K562 (cell line): ENCODE results near the gene DPM2. TPM values are rescaled to one million over a fixed set of nuclear protein-coding genes. Genes with fewer than 3 reads are reported as not detected.

ENCODE experiments used
- ARID3A ChIP-seq: IDR thresholded peaks from 2 replicates; pipeline ENCODE4 v1.6.1; 2012; ENCODE audit warnings: low read depth, low read length, improper control_type of control experiment, borderline replicate concordance
- ASH1L ChIP-seq: fragments of 450-650 bp; IDR thresholded peaks from 2 replicates; pipeline ENCODE4 v1.6.1; 2018; ENCODE audit warnings: borderline replicate concordance, mild to moderate bottlenecking, low read depth; ENCODE audit not compliant: partially characterized antibody
- BHLHE40 ChIP-seq: IDR thresholded peaks from 2 replicates; pipeline ENCODE4 v1.6.1; 2011; ENCODE audit warnings: low read length, improper control_type of control experiment
- ERF ChIP-seq: fragments of 450-650 bp; formaldehyde crosslinking; IDR thresholded peaks from 2 replicates; pipeline ENCODE4 v1.4.0; 2020; ENCODE audit warnings: mild to moderate bottlenecking, mixed read lengths
- MTA3 ChIP-seq: fragments of 450-650 bp; formaldehyde crosslinking; IDR thresholded peaks from 2 replicates; pipeline ENCODE4 v1.6.1; 2017; ENCODE audit warnings: mild to moderate bottlenecking, borderline replicate concordance
- MXI1 ChIP-seq: IDR thresholded peaks from 2 replicates; pipeline ENCODE4 v1.6.1; 2011; ENCODE audit warnings: low read depth, mild to moderate bottlenecking, improper control_type of control experiment, low read length
- NCOA2 ChIP-seq, 2 experiments: fragments of 450-650 bp; IDR thresholded peaks; 2 replicates each; pipeline ENCODE4 v1.6.1; 2018; ENCODE audit warnings: mild to moderate bottlenecking in 2 of 2, moderate library complexity in 1 of 2; ENCODE audit not compliant: partially characterized antibody in 2 of 2
- NFIX ChIP-seq: fragments of 250-450 bp; sonication (Bioruptor Pico); IDR thresholded peaks from 2 replicates; pipeline ENCODE4 v1.4.0; 2020; ENCODE audit warnings: low read depth, mild to moderate bottlenecking, moderate library complexity
- PTRF ChIP-seq: fragments of 450-650 bp; IDR thresholded peaks from 2 replicates; pipeline ENCODE4 v1.6.1; 2016; ENCODE audit warnings: mild to moderate bottlenecking, missing genetic modification characterization, missing compliant biosample characterization
- RHOXF2B ChIP-seq: fragments of 250-450 bp; sonication (Bioruptor Pico); conservative IDR thresholded peaks from 2 replicates; pipeline ENCODE4 v1.5.1; 2021
- SMC3 ChIP-seq: conservative IDR thresholded peaks from 2 replicates; pipeline ENCODE4 v1.6.1; 2011; ENCODE audit warnings: low read depth, low read length, improper control_type of control experiment; ENCODE audit not compliant: insufficient read depth
- SRSF1 ChIP-seq: fragments of 200-400 bp; formaldehyde crosslinking; IDR thresholded peaks from 2 replicates; pipeline ENCODE4 v1.6.1; 2017; ENCODE audit warnings: mild to moderate bottlenecking, low read depth, low read length, moderate library complexity
- TBP ChIP-seq: optimal IDR thresholded peaks from 2 replicates; pipeline ENCODE3; 2011; ENCODE audit warnings: low read depth, low read length, improper control_type of control experiment
- ZBTB7A ChIP-seq: IDR thresholded peaks from 2 replicates; pipeline ENCODE4 v1.6.1; 2011; ENCODE audit warnings: low read depth, mild to moderate bottlenecking, low read length, moderate library complexity, borderline replicate concordance; ENCODE audit not compliant: control insufficient read depth
- ZNF79 ChIP-seq: fragments of 250-450 bp; sonication (Bioruptor Pico); IDR thresholded peaks from 2 replicates; pipeline ENCODE4 v1.4.0; 2020; ENCODE audit warnings: low read depth, mild to moderate bottlenecking, moderate library complexity
- polyA plus RNA-seq, 8 experiments: library from polyadenylated mRNA; depleted of rRNA in 4 of 8; stranded (reverse) in 5 of 8; unstranded in 3 of 8; fragments of >200 nt; fragmentation: Nextera tagmentation in 2 of 8; fragmentation: Illumina TruSeq in 1 of 8; extraction: Ambion mirVana in 2 of 8; extraction: Trizol in 1 of 8; gene quantifications; 2 replicates each; pipeline versions ENCODE4 v1.2.1 to v1.2.3, GENCODE V29; 2011 to 2014; ENCODE audit warnings: inconsistent platforms in 1 of 8, missing spikeins in 1 of 8
- total RNA-seq, 7 experiments: library from RNA; depleted of rRNA in 6 of 7; stranded (reverse); fragments of >200 nt in 6 of 7; fragmentation: Illumina TruSeq in 2 of 7; extraction: Trizol in 2 of 7; gene quantifications; 2 replicates each; pipeline versions ENCODE4 v1.2.1 to v1.2.3, GENCODE V29; 2011 to 2021; ENCODE audit warnings: low replicate concordance in 1 of 7
- TF ChIP-seq, protein P1 (sequence below): IDR thresholded peaks from 2 replicates; pipeline ENCODE4 v1.6.1; 2011; ENCODE audit warnings: borderline replicate concordance, low read depth, mild to moderate bottlenecking, moderate library complexity, low read length; ENCODE audit not compliant: insufficient read depth, poor library complexity, severe bottlenecking
- TF ChIP-seq, protein P2 (sequence below): sonication (generic); formaldehyde crosslinking; IDR thresholded peaks from 2 replicates; pipeline ENCODE4 v1.8.0; 2022; ENCODE audit warnings: missing genetic modification reagents, mild to moderate bottlenecking, moderate library complexity, borderline replicate concordance
- TF ChIP-seq, protein P3 (sequence below): fragments of 450-650 bp; IDR thresholded peaks from one replicate; pipeline ENCODE4 v1.6.1; 2018; ENCODE audit warnings: mild to moderate bottlenecking, moderate library complexity; ENCODE audit not compliant: partially characterized antibody

The DPM2 gene
- total and polyA plus RNA-seq, 9 of the 15 experiments (the other 6 are each of a cell fraction or from before 2014, with no cell fraction given), result 43.5 to 126 (median 71.1) TPM

GRCh38 chr9:127918183-127919107 is 19.2 kb downstream of the DPM2 start (continued):
- TF ChIP-seq, protein P1, sequence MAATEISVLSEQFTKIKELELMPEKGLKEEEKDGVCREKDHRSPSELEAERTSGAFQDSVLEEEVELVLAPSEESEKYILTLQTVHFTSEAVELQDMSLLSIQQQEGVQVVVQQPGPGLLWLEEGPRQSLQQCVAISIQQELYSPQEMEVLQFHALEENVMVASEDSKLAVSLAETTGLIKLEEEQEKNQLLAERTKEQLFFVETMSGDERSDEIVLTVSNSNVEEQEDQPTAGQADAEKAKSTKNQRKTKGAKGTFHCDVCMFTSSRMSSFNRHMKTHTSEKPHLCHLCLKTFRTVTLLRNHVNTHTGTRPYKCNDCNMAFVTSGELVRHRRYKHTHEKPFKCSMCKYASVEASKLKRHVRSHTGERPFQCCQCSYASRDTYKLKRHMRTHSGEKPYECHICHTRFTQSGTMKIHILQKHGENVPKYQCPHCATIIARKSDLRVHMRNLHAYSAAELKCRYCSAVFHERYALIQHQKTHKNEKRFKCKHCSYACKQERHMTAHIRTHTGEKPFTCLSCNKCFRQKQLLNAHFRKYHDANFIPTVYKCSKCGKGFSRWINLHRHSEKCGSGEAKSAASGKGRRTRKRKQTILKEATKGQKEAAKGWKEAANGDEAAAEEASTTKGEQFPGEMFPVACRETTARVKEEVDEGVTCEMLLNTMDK, result peak; percentile 70
- TF ChIP-seq, protein P2, sequence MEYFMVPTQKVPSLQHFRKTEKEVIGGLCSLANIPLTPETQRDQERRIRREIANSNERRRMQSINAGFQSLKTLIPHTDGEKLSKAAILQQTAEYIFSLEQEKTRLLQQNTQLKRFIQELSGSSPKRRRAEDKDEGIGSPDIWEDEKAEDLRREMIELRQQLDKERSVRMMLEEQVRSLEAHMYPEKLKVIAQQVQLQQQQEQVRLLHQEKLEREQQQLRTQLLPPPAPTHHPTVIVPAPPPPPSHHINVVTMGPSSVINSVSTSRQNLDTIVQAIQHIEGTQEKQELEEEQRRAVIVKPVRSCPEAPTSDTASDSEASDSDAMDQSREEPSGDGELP (CRISPR knock-in tag), result no peak
- TF ChIP-seq ZNF79 (CRISPR knock-in tag), result no peak
- peak; percentile 41; the same call in 1 of the 2 replicates for TF ChIP-seq BHLHE40
- TF ChIP-seq PTRF (tag), result no peak
- no peak for TF ChIP-seq SMC3
- no peak for TF ChIP-seq NFIX (CRISPR knock-in tag)
- TF ChIP-seq ERF, result 0 out of 2 replicates have a peak, but pooled peaks have one; percentile 31
- TF ChIP-seq MXI1, result no peak
- TF ChIP-seq, protein P3, sequence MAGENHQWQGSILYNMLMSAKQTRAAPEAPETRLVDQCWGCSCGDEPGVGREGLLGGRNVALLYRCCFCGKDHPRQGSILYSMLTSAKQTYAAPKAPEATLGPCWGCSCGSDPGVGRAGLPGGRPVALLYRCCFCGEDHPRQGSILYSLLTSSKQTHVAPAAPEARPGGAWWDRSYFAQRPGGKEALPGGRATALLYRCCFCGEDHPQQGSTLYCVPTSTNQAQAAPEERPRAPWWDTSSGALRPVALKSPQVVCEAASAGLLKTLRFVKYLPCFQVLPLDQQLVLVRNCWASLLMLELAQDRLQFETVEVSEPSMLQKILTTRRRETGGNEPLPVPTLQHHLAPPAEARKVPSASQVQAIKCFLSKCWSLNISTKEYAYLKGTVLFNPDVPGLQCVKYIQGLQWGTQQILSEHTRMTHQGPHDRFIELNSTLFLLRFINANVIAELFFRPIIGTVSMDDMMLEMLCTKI, result no peak
- TF ChIP-seq MTA3, result 0 out of 2 replicates have a peak, but pooled peaks have one; percentile 44
- TF ChIP-seq NCOA2 (IDR thresholded peaks at IDR 0.05; ENCODE audit: partially characterized antibody in 2 of 2), result no peak
- no peak for TF ChIP-seq ARID3A
- no peak for TF ChIP-seq SRSF1
- TF ChIP-seq ZBTB7A, result peak; percentile 74; the same call in 1 of the 2 replicates
- no peak for TF ChIP-seq TBP
- TF ChIP-seq RHOXF2B (CRISPR knock-in tag), result no peak
- TF ChIP-seq ASH1L, result no peak
